Subcutaneous abdominal adipose tissue (tissue), 5 donors: ENCODE data around the gene KCNG2.

Source experiments
- H3K27ac ChIP-seq: one replicate; pipeline ENCODE4 v1.7.0; 2013; ENCODE audit warnings: low read depth, mild to moderate bottlenecking, inconsistent platforms, low read length, moderate library complexity
- H3K27me3 ChIP-seq, 5 donors: one replicate each; pipeline ENCODE4 v1.7.0; 2013; ENCODE audit warnings: low read length in 5 of 5, inconsistent platforms in 1 of 5; ENCODE audit not compliant: control insufficient read depth in 5 of 5, insufficient read depth in 4 of 5
- H3K36me3 ChIP-seq, 5 donors: one replicate each; pipeline ENCODE4 v1.7.0; 2013; ENCODE audit warnings: low read length in 5 of 5; ENCODE audit not compliant: control insufficient read depth in 5 of 5, insufficient read depth in 5 of 5
- H3K4me1 ChIP-seq, 5 donors: one replicate each; pipeline ENCODE4 v1.7.0; 2013; ENCODE audit warnings: low read length in 5 of 5, mild to moderate bottlenecking in 3 of 5, moderate library complexity in 1 of 5; ENCODE audit not compliant: control insufficient read depth in 5 of 5, insufficient read depth in 5 of 5
- H3K4me3 ChIP-seq, 5 donors: one replicate each; pipeline ENCODE4 v1.7.0; 2013; ENCODE audit warnings: low read length in 5 of 5, low read depth in 1 of 5
- H3K9ac ChIP-seq, 5 donors: one replicate each; pipeline ENCODE4 v1.7.0; 2013; ENCODE audit warnings: low read length in 5 of 5, mild to moderate bottlenecking in 4 of 5, moderate library complexity in 3 of 5
- H3K9me3 ChIP-seq, 5 donors: one replicate each; pipeline ENCODE4 v1.7.0; 2013; ENCODE audit warnings: low read length in 5 of 5; ENCODE audit not compliant: control insufficient read depth in 5 of 5
- donor health status: healthy.
- donor health status: healthy.
- donor health status: healthy.
- donor health status: healthy.
- donor health status: healthy.

KCNG2 gene

GRCh38 chr18:79944126-79944731, 146.5 kb downstream of the KCNG2 start:
- Histone ChIP-seq H3K4me1 (peaks cover 13 to 89% (median 70%) of the 10 kb centered on the region in 5 donors), H3K36me3 (peaks cover 0 to 49% (median 39%) of the 10 kb centered on the region in 5 donors), H3K9me3 (no peaks in the 10 kb centered on the region), H3K9ac (peak overlapping the region in 2 of 5 donors; percentile 11 to 17), H3K27me3 (no peaks in the 10 kb centered on the region), H3K27ac (no peak overlapping the region), H3K4me3 (no peak overlapping the region)

GRCh38 chr18:79944746-79945117, 147.0 kb downstream of the KCNG2 start:
- no peaks in the 10 kb centered on the region for H3K27me3 ChIP-seq
- no peak overlapping the region for H3K4me3 ChIP-seq
- H3K27ac ChIP-seq: no peak overlapping the region
- no peaks in the 10 kb centered on the region for H3K9me3 ChIP-seq
- peak overlapping the region in 3 of 5 donors; percentile 11 to 62 (median 41) for H3K9ac ChIP-seq
- peaks cover 0 to 49% (median 39%) of the 10 kb centered on the region in 5 donors for H3K36me3 ChIP-seq
- H3K4me1 ChIP-seq: peaks cover 14 to 89% (median 74%) of the 10 kb centered on the region in 5 donors

GRCh38 chr18:79945118-79946042, 147.6 kb downstream of the KCNG2 start:
- Histone ChIP-seq H3K36me3 (peaks cover 0 to 42% (median 35%) of the 10 kb centered on the region in 5 donors), H3K9ac (peak overlapping the region in 2 of 5 donors; percentile 41 to 62), H3K4me3 (no peak overlapping the region), H3K27me3 (no peaks in the 10 kb centered on the region), H3K27ac (no peak overlapping the region), H3K4me1 (peaks cover 14 to 94% (median 81%) of the 10 kb centered on the region in 5 donors), H3K9me3 (no peaks in the 10 kb centered on the region)

- Histone ChIP-seq H3K4me3 (no peak overlapping the region), H3K9me3 (no peaks in the 10 kb centered on the region), H3K27me3 (no peaks in the 10 kb centered on the region), H3K27ac (no peak overlapping the region), H3K36me3 (peaks cover 0 to 24% (median 18%) of the 10 kb centered on the region in 5 donors), H3K9ac (no peak overlapping the region), H3K4me1 (peaks cover 14 to 85% (median 76%) of the 10 kb centered on the region in 5 donors)
These were observed 149.5 kb downstream of the KCNG2 start for GRCh38 chr18:79947054-79947755.

GRCh38 chr18:79947881-79948610, 150.3 kb downstream of the KCNG2 start:
- Histone ChIP-seq H3K4me1 (peaks cover 14 to 77% (median 68%) of the 10 kb centered on the region in 5 donors), H3K4me3 (peak overlapping the region in 1 of 5 donors; percentile 1), H3K27me3 (no peaks in the 10 kb centered on the region), H3K36me3 (peaks cover 0 to 15% (median 10%) of the 10 kb centered on the region in 5 donors), H3K27ac (no peak overlapping the region), H3K9ac (no peak overlapping the region), H3K9me3 (no peaks in the 10 kb centered on the region)

- Histone ChIP-seq H3K36me3 (peaks cover 0 to 11% (median 7%) of the 10 kb centered on the region in 5 donors), H3K4me3 (peak overlapping the region in 3 of 5 donors; percentile 14 to 68 (median 22)), H3K9me3 (no peaks in the 10 kb centered on the region), H3K4me1 (peaks cover 14 to 69% (median 64%) of the 10 kb centered on the region in 5 donors), H3K27ac (no peak overlapping the region), H3K27me3 (no peaks in the 10 kb centered on the region), H3K9ac (peak overlapping the region in 1 of 5 donors; percentile 81)
These were observed 151.1 kb downstream of the KCNG2 start for GRCh38 chr18:79948719-79949411.
